GM12891 (cell line): ENCODE results near the gene RAD9A.

Experiments
- DNase-seq: peaks from one replicate; pipeline ENCODE4 v3.0.0; 2011; ENCODE audit warnings: low spot score; ENCODE audit not compliant: insufficient read length
- FAIRE-seq: peaks from 2 replicates; lab custom pipeline; 2011; peaks lifted over from hg19 to GRCh38; lab: Jason Lieb, UNC
- PAX5 ChIP-seq: IDR thresholded peaks from 2 replicates; pipeline ENCODE4 v1.6.1; 2011; ENCODE audit warnings: low read length, moderate library complexity, mild to moderate bottlenecking; ENCODE audit not compliant: insufficient read depth, severe bottlenecking
- POLR2A ChIP-seq: IDR thresholded peaks from 2 replicates; pipeline ENCODE4 v1.6.1; 2011; ENCODE audit warnings: low read depth, low read length, control low read depth
- POLR2AphosphoS5 ChIP-seq: IDR thresholded peaks from 2 replicates; pipeline ENCODE4 v1.6.1; 2011; ENCODE audit warnings: low read depth, low read length, control low read depth
- POU2F2 ChIP-seq: IDR thresholded peaks from 2 replicates; pipeline ENCODE4 v1.6.1; 2011; ENCODE audit warnings: low read depth, mild to moderate bottlenecking, control low read depth, low read length, moderate library complexity
- SPI1 ChIP-seq: IDR thresholded peaks from 2 replicates; pipeline ENCODE4 v1.6.1; 2011; ENCODE audit warnings: low read depth, low read length, control low read depth
- TAF1 ChIP-seq: IDR thresholded peaks from 2 replicates; pipeline ENCODE4 v1.6.1; 2011; ENCODE audit warnings: low read depth, low read length, control low read depth

RAD9A gene

GRCh38 chr11:67395555-67396258, 3.9 kb downstream of the RAD9A start:
- FAIRE-seq: no peak
- no peak for DNase-seq
- no peak for TF ChIP-seq PAX5
- no peak for TF ChIP-seq SPI1
- TF ChIP-seq POLR2A: no peak
- no peak for TF ChIP-seq POU2F2
- TF ChIP-seq POLR2AphosphoS5: no peak
- TF ChIP-seq TAF1: no peak

- FAIRE-seq (no peak), DNase-seq (no peak)
- TF ChIP-seq POU2F2 (no peak), PAX5 (no peak), POLR2A (no peak), TAF1 (no peak), POLR2AphosphoS5 (no peak), SPI1 (no peak)
Measured at GRCh38 chr11:67396259-67396581, 4.4 kb downstream of the RAD9A start.

- DNase-seq (no peak), FAIRE-seq (no peak)
- no peak; the same call in 1 of the 2 replicates for TF ChIP-seq POLR2A
- 0 out of 2 replicates have a peak, but pooled peaks have one; percentile 7 for TF ChIP-seq SPI1
- TF ChIP-seq POLR2AphosphoS5: 0 out of 2 replicates have a peak, but pooled peaks have one; percentile 42
Measured at GRCh38 chr11:67396587-67397389, 5.0 kb downstream of the RAD9A start.

- no peak for DNase-seq
- FAIRE-seq: no peak
Measured at GRCh38 chr11:67397536-67397935, 5.8 kb downstream of the RAD9A start.

GRCh38 chr11:67397986-67398660, 6.3 kb downstream of the RAD9A start:
- FAIRE-seq (no peak), DNase-seq (no peak)
- TF ChIP-seq POU2F2 (no peak), POLR2A (no peak; the same call in 1 of the 2 replicates)

More at GRCh38 chr11:67397536-67397935, 5.8 kb downstream of the RAD9A start:
- peak; percentile 34; the same call in 1 of the 2 replicates for TF ChIP-seq POLR2A
- 0 out of 2 replicates have a peak, but pooled peaks have one; percentile 24 for TF ChIP-seq POLR2AphosphoS5
- no peak for TF ChIP-seq SPI1
- no peak for TF ChIP-seq TAF1

GRCh38 chr11:67398661-67399563, 7.1 kb downstream of the RAD9A start:
- DNase-seq (no peak), FAIRE-seq (no peak)
- no peak for TF ChIP-seq PAX5
- no peak for TF ChIP-seq TAF1
- no peak for TF ChIP-seq POLR2A
- TF ChIP-seq SPI1: no peak
- TF ChIP-seq POLR2AphosphoS5: no peak
- no peak for TF ChIP-seq POU2F2

- FAIRE-seq: peak; percentile 48
- no peak for DNase-seq
Measured at GRCh38 chr11:67400251-67400941, 8.6 kb downstream of the RAD9A start.

GRCh38 chr11:67400942-67401494, 9.2 kb downstream of the RAD9A start:
- no peak for TF ChIP-seq POU2F2
- no peak for TF ChIP-seq PAX5
- TF ChIP-seq SPI1: no peak
- no peak; the same call in 1 of the 2 replicates for TF ChIP-seq POLR2AphosphoS5
- TF ChIP-seq POLR2A: no peak
- no peak for TF ChIP-seq TAF1
- DNase-seq: no peak
- no peak for FAIRE-seq

More at GRCh38 chr11:67400251-67400941, 8.6 kb downstream of the RAD9A start:
- TF ChIP-seq SPI1: no peak
- no peak for TF ChIP-seq POLR2A
- TF ChIP-seq POLR2AphosphoS5: no peak
- TF ChIP-seq TAF1: no peak
- TF ChIP-seq PAX5: no peak
- TF ChIP-seq POU2F2: no peak
